ENCODE results near the gene LRRC42.

The LRRC42 gene

GRCh38 chr1:53946252-53947171, at the start of gene LRRC42:
Gene LRRC42 (plus strand): TSS chr1:53946350. CDS start chr1:53952000, 5,650 bp downstream.
- Mint-ChIP-seq H3K4me3 (peak within 1 kb of the TSS; percentile 91 to 98), H3K27ac (peak within 1 kb of the TSS; percentile 93 to 97), H3K27me3 (no peaks in the 10 kb centered on the region), H3K4me1 (peaks cover 58% of the 10 kb centered on the region), H3K9me3 (no peaks in the 10 kb centered on the region)
- DNase-seq (no peak), ATAC-seq (peak; percentile 75)

- Mint-ChIP-seq H3K9me3 (no peaks in the 10 kb centered on the region), H3K4me1 (peaks cover 24% of the 10 kb centered on the region), H3K4me3 (no peak overlapping the region), H3K27ac (no peak overlapping the region), H3K27me3 (peaks cover 9% of the 10 kb centered on the region)
- no peak for DNase-seq
- ATAC-seq = no peak
These were observed 49.4 kb upstream of the LRRC42 start for GRCh38 chr1:53896635-53897229.

DNA sequence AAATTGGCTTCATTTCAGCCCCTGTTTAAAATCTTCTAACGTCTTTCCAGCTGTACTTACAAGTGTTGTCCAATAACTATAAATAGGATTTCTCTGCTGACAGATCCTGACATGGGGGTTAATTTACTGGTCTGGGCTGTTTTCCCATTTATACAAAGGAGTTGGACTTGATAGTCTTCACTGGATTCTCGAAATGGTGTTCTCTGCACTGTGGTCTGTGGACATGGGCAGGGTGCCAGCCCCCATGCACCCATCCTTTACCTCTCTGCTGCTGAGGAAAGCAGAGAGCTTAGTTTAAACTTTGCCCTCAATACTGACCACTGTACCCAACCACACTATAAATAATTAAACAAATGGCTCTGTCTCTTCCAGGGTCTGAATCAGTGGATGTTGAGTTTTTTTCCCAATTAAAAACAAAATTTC, 46.9 kb upstream of the LRRC42 start:
- Mint-ChIP-seq H3K27ac (no peak overlapping the region), H3K9me3 (no peaks in the 10 kb centered on the region), H3K27me3 (peaks cover 9% of the 10 kb centered on the region), H3K4me3 (no peak overlapping the region), H3K4me1 (peaks cover 7% of the 10 kb centered on the region)
- ATAC-seq (no peak), DNase-seq (no peak)

GRCh38 chr1:53899708-53900107, 46.4 kb upstream of the LRRC42 start:
- Mint-ChIP-seq H3K27ac (peak overlapping the region in 1 of 2 donors; percentile 37), H3K9me3 (no peaks in the 10 kb centered on the region), H3K4me1 (peaks cover 7% of the 10 kb centered on the region), H3K4me3 (no peak overlapping the region), H3K27me3 (peaks cover 9% of the 10 kb centered on the region)
- DNase-seq (no peak), ATAC-seq (no peak)

- ATAC-seq (no peak), DNase-seq (no peak)
- H3K4me1 Mint-ChIP-seq = peaks cover 7% of the 10 kb centered on the region
- H3K27ac Mint-ChIP-seq = peak overlapping the region in 1 of 2 donors; percentile 28
- no peak overlapping the region for H3K4me3 Mint-ChIP-seq
- no peaks in the 10 kb centered on the region for H3K9me3 Mint-ChIP-seq
- no peaks in the 10 kb centered on the region for H3K27me3 Mint-ChIP-seq
These were observed 43.7 kb upstream of the LRRC42 start for GRCh38 chr1:53902235-53903138.

- no peak overlapping the region for H3K27ac Mint-ChIP-seq
- no peak for ATAC-seq
- no peaks in the 10 kb centered on the region for H3K27me3 Mint-ChIP-seq
- DNase-seq = no peak
- H3K4me3 Mint-ChIP-seq = no peak overlapping the region
- no peaks in the 10 kb centered on the region for H3K9me3 Mint-ChIP-seq
- H3K4me1 Mint-ChIP-seq = peaks cover 7% of the 10 kb centered on the region
These were observed 40.6 kb upstream of the LRRC42 start for GRCh38 chr1:53905509-53905908.

- Mint-ChIP-seq H3K27me3 (no peaks in the 10 kb centered on the region), H3K9me3 (no peaks in the 10 kb centered on the region), H3K4me3 (no peak overlapping the region), H3K27ac (no peak overlapping the region), H3K4me1 (peaks cover 4% of the 10 kb centered on the region)
- ATAC-seq (no peak), DNase-seq (no peak)
These were observed 40.0 kb upstream of the LRRC42 start for GRCh38 chr1:53906121-53906520.

DNA sequence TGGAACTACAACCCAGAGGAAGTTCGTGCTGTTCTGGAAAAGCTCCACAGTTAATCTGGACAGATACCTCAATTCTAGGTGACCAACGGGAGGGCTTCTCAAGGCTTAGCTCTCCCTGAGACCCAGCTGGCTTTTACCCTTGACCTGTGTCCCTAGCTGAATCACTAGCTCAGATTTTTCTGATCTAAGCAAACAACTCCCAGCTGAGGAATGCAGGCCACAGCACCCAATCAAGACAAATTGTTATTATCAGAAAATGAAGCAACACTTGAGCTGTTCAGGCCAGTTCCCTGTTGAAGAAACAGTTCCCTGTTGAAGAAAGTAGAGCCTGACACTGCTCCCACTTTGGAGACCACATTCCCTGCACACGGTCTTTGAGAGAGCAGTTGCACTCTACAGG, 36.2 kb upstream of the LRRC42 start:
- ATAC-seq (no peak), DNase-seq (no peak)
- no peaks in the 10 kb centered on the region for H3K27me3 Mint-ChIP-seq
- no peak overlapping the region for H3K27ac Mint-ChIP-seq
- H3K4me1 Mint-ChIP-seq = peaks cover 10% of the 10 kb centered on the region
- no peak overlapping the region for H3K4me3 Mint-ChIP-seq
- H3K9me3 Mint-ChIP-seq = no peaks in the 10 kb centered on the region

- H3K27me3 Mint-ChIP-seq = no peaks in the 10 kb centered on the region
- DNase-seq (no peak), ATAC-seq (no peak)
- H3K27ac Mint-ChIP-seq = no peak overlapping the region
- no peak overlapping the region for H3K4me3 Mint-ChIP-seq
- H3K9me3 Mint-ChIP-seq = no peaks in the 10 kb centered on the region
- peaks cover 11% of the 10 kb centered on the region for H3K4me1 Mint-ChIP-seq
These were observed 34.7 kb upstream of the LRRC42 start for GRCh38 chr1:53911442-53911841.

GRCh38 chr1:53913352-53914033, 32.7 kb upstream of the LRRC42 start:
- no peaks in the 10 kb centered on the region for H3K27me3 Mint-ChIP-seq

DNA sequence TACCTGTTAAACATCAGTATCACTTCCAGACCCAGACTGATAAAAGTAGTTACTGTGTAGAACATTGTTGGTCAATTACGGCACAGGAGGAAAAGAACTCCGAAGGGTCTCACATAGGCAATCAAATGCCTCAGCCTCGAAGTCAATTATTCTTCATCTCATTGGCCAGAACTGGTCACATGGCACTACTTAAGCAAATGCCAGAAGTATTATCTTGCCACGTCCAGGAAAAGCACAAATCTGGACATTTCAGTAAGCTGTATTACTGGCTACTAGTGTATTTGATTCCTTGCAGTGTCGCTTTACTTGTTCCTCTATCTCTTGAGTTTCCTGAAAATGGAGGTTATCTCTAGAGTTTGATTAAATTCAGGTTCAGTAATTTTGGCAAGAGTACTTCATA, 27.8 kb upstream of the LRRC42 start:
- DNase-seq = no peak
- Mint-ChIP-seq H3K27me3 (no peaks in the 10 kb centered on the region), H3K4me3 (no peak overlapping the region)

More at GRCh38 chr1:53913352-53914033, 32.7 kb upstream of the LRRC42 start:
- ATAC-seq (no peak), DNase-seq (no peak)
- peak overlapping the region in 1 of 2 donors; percentile 30 for H3K27ac Mint-ChIP-seq
- no peaks in the 10 kb centered on the region for H3K9me3 Mint-ChIP-seq
- H3K4me3 Mint-ChIP-seq = no peak overlapping the region
- peaks cover 19% of the 10 kb centered on the region for H3K4me1 Mint-ChIP-seq

GRCh38 chr1:53919675-53920066, 26.5 kb upstream of the LRRC42 start:
- Mint-ChIP-seq H3K27me3 (no peaks in the 10 kb centered on the region), H3K9me3 (no peaks in the 10 kb centered on the region), H3K4me1 (peaks cover 30% of the 10 kb centered on the region), H3K4me3 (peak overlapping the region in 1 of 2 donors; percentile 48), H3K27ac (peak overlapping the region in 1 of 2 donors; percentile 95)
- ATAC-seq (peak; percentile 90), DNase-seq (peak; percentile 14 to 23)

More for the DNA sequence above, 27.8 kb upstream of the LRRC42 start:
- Mint-ChIP-seq H3K9me3 (no peaks in the 10 kb centered on the region), H3K4me1 (peaks cover 38% of the 10 kb centered on the region), H3K27ac (no peak overlapping the region)
- ATAC-seq = no peak

GRCh38 chr1:53927376-53927881, 18.7 kb upstream of the LRRC42 start:
- Mint-ChIP-seq H3K27ac (no peak overlapping the region), H3K27me3 (no peaks in the 10 kb centered on the region), H3K4me1 (no peaks in the 10 kb centered on the region), H3K4me3 (no peak overlapping the region), H3K9me3 (no peaks in the 10 kb centered on the region)
- DNase-seq (no peak), ATAC-seq (no peak)

DNA sequence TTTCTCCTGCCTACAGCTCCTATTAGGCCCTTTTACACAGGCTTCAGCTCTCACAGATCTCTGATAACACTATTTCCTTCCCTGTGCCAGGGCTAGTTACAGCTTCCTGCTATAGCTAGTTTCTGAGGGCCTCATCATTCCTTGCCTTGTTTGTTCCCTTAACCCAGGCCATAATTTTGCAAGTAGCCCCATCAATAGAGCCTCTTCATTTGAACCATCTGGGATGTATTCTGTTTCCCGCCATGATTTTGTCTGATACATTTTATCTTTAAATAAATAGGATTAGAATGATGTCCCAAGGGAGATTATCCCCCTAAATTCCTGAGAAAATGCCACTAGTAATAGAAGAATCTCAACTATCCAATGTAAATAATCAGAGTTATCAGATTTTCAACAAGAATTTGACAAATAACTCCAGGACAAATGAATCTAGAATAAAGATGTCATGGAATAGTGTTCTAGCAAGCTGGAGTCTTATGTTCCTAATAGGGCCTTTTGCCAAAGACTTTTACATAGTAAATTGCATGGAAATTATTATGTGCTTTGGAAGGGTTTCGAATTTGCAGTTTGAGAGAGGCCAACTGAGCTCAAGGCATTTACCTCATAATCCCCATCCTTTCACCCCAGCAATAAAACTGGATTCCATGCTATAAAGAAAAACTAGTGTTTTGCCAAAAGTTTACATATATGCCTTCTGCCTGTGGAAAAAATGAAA, 16.7 kb upstream of the LRRC42 start:
- DNase-seq = no peak
- H3K27ac Mint-ChIP-seq = no peak overlapping the region
- no peaks in the 10 kb centered on the region for H3K27me3 Mint-ChIP-seq
- H3K4me3 Mint-ChIP-seq = no peak overlapping the region
- H3K4me1 Mint-ChIP-seq = no peaks in the 10 kb centered on the region
- H3K9me3 Mint-ChIP-seq = no peaks in the 10 kb centered on the region
- no peak for ATAC-seq

Measured in stimulated activated naive CD8-positive, alpha-beta T cell treated with anti-CD3 and anti-CD28 coated beads, Interleukin-15, amount 100 ng/mL, for 72 hours (primary cell).